Muscle layer of colon (tissue), 2 donors: ENCODE results near the gene LRMDA.

Experiments
- H3K27ac ChIP-seq: one replicate; pipeline ENCODE4 v1.7.0; 2013; ENCODE audit warnings: low read depth, mild to moderate bottlenecking, low read length, moderate library complexity
- H3K27me3 ChIP-seq, 2 donors: one replicate each; pipeline ENCODE4 v1.7.0; 2013; ENCODE audit warnings: low read length in 2 of 2, mild to moderate bottlenecking in 2 of 2; ENCODE audit not compliant: insufficient read depth in 2 of 2, control insufficient read depth in 1 of 2
- H3K36me3 ChIP-seq: one replicate; pipeline ENCODE4 v1.7.0; 2013; ENCODE audit warnings: mild to moderate bottlenecking, low read length; ENCODE audit not compliant: insufficient read depth
- H3K4me1 ChIP-seq: one replicate; pipeline ENCODE4 v1.7.0; 2013; ENCODE audit warnings: mild to moderate bottlenecking, low read length; ENCODE audit not compliant: insufficient read depth
- H3K4me3 ChIP-seq, 2 donors: one replicate each; pipeline ENCODE4 v1.7.0; 2013; ENCODE audit warnings: low read length in 2 of 2, low read depth in 1 of 2, mild to moderate bottlenecking in 1 of 2, moderate library complexity in 1 of 2
- H3K9ac ChIP-seq: one replicate; pipeline ENCODE4 v1.7.0; 2013; ENCODE audit warnings: low read length
- H3K9me3 ChIP-seq: one replicate; pipeline ENCODE4 v1.7.0; 2013; ENCODE audit warnings: mild to moderate bottlenecking, low read length
- donor health status: abdominal sarcoma.
- donor health status: Adenocarcinoma of cecum.

Gene LRMDA

GRCh38 chr10:75430000-75430763 is 1.2 kb upstream of the LRMDA start:
- Histone ChIP-seq H3K9ac (no peak overlapping the region), H3K27ac (no peak overlapping the region), H3K9me3 (no peaks in the 10 kb centered on the region), H3K4me1 (peaks cover 30% of the 10 kb centered on the region), H3K4me3 (no peak overlapping the region), H3K36me3 (no peaks in the 10 kb centered on the region), H3K27me3 (no peaks in the 10 kb centered on the region)

GRCh38 chr10:75432176-75432575 is 752 bp downstream of the LRMDA start:
- no peak overlapping the region for H3K9ac ChIP-seq
- H3K9me3 ChIP-seq: no peaks in the 10 kb centered on the region
- peak overlapping the region in 1 of 2 donors; percentile 77 for H3K4me3 ChIP-seq
- H3K36me3 ChIP-seq: no peaks in the 10 kb centered on the region
- no peak overlapping the region for H3K27ac ChIP-seq
- peaks cover 30% of the 10 kb centered on the region for H3K4me1 ChIP-seq
- no peaks in the 10 kb centered on the region for H3K27me3 ChIP-seq

GRCh38 chr10:75432763-75433162 is 1.3 kb downstream of the LRMDA start:
- H3K9me3 ChIP-seq: no peaks in the 10 kb centered on the region
- H3K4me1 ChIP-seq: peaks cover 28% of the 10 kb centered on the region

GRCh38 chr10:75433216-75433615 is 1.8 kb downstream of the LRMDA start:
- no peak overlapping the region for H3K27ac ChIP-seq
- no peaks in the 10 kb centered on the region for H3K27me3 ChIP-seq
- H3K36me3 ChIP-seq: no peaks in the 10 kb centered on the region
- no peaks in the 10 kb centered on the region for H3K9me3 ChIP-seq
- H3K4me1 ChIP-seq: peaks cover 23% of the 10 kb centered on the region
- no peak overlapping the region for H3K9ac ChIP-seq
- no peak overlapping the region for H3K4me3 ChIP-seq

More at GRCh38 chr10:75432763-75433162, 1.3 kb downstream of the LRMDA start:
- Histone ChIP-seq H3K27me3 (no peaks in the 10 kb centered on the region), H3K9ac (no peak overlapping the region), H3K4me3 (no peak overlapping the region), H3K36me3 (no peaks in the 10 kb centered on the region), H3K27ac (no peak overlapping the region)

- Histone ChIP-seq H3K27me3 (no peaks in the 10 kb centered on the region), H3K27ac (no peak overlapping the region), H3K4me1 (peaks cover 16% of the 10 kb centered on the region)
These were observed 2.9 kb downstream of the LRMDA start for GRCh38 chr10:75434291-75434690.

GRCh38 chr10:75435291-75435690 is 3.9 kb downstream of the LRMDA start:
- H3K27ac ChIP-seq: no peak overlapping the region
- no peaks in the 10 kb centered on the region for H3K36me3 ChIP-seq
- H3K9ac ChIP-seq: no peak overlapping the region
- H3K4me3 ChIP-seq: no peak overlapping the region
- no peaks in the 10 kb centered on the region for H3K9me3 ChIP-seq
- no peaks in the 10 kb centered on the region for H3K27me3 ChIP-seq
- H3K4me1 ChIP-seq: peaks cover 13% of the 10 kb centered on the region

More at GRCh38 chr10:75434291-75434690, 2.9 kb downstream of the LRMDA start:
- Histone ChIP-seq H3K9ac (no peak overlapping the region), H3K4me3 (no peak overlapping the region), H3K9me3 (no peaks in the 10 kb centered on the region), H3K36me3 (no peaks in the 10 kb centered on the region)

- H3K27me3 ChIP-seq: no peaks in the 10 kb centered on the region
- no peak overlapping the region for H3K9ac ChIP-seq
- no peaks in the 10 kb centered on the region for H3K9me3 ChIP-seq
- H3K4me1 ChIP-seq: peaks cover 10% of the 10 kb centered on the region
- no peak overlapping the region for H3K27ac ChIP-seq
- H3K36me3 ChIP-seq: no peaks in the 10 kb centered on the region
- no peak overlapping the region for H3K4me3 ChIP-seq
These were observed 5.5 kb downstream of the LRMDA start for GRCh38 chr10:75436896-75437295.

GRCh38 chr10:75437693-75438092 is 6.3 kb downstream of the LRMDA start:
- Histone ChIP-seq H3K4me1 (peaks cover 2% of the 10 kb centered on the region), H3K4me3 (no peak overlapping the region), H3K27me3 (no peaks in the 10 kb centered on the region), H3K9me3 (no peaks in the 10 kb centered on the region), H3K9ac (no peak overlapping the region), H3K27ac (no peak overlapping the region), H3K36me3 (no peaks in the 10 kb centered on the region)

GRCh38 chr10:75438275-75438674 is 6.9 kb downstream of the LRMDA start:
- Histone ChIP-seq H3K27me3 (no peaks in the 10 kb centered on the region), H3K4me1 (no peaks in the 10 kb centered on the region), H3K27ac (no peak overlapping the region), H3K9ac (no peak overlapping the region), H3K4me3 (no peak overlapping the region), H3K9me3 (no peaks in the 10 kb centered on the region), H3K36me3 (no peaks in the 10 kb centered on the region)

GRCh38 chr10:75439811-75440210 is 8.4 kb downstream of the LRMDA start:
- H3K9me3 ChIP-seq: no peaks in the 10 kb centered on the region
- H3K27me3 ChIP-seq: no peaks in the 10 kb centered on the region
- no peaks in the 10 kb centered on the region for H3K4me1 ChIP-seq
- H3K4me3 ChIP-seq: no peak overlapping the region
- no peaks in the 10 kb centered on the region for H3K36me3 ChIP-seq
- no peak overlapping the region for H3K9ac ChIP-seq
- H3K27ac ChIP-seq: no peak overlapping the region

- Histone ChIP-seq H3K9me3 (no peaks in the 10 kb centered on the region), H3K4me1 (no peaks in the 10 kb centered on the region), H3K4me3 (no peak overlapping the region), H3K27me3 (no peaks in the 10 kb centered on the region), H3K36me3 (no peaks in the 10 kb centered on the region), H3K27ac (no peak overlapping the region), H3K9ac (no peak overlapping the region)
These were observed 8.9 kb downstream of the LRMDA start for GRCh38 chr10:75440271-75440793.

GRCh38 chr10:75441196-75441595 is 9.8 kb downstream of the LRMDA start:
- H3K9ac ChIP-seq: no peak overlapping the region

More at GRCh38 chr10:75441196-75441595, 9.8 kb downstream of the LRMDA start:
- Histone ChIP-seq H3K4me3 (no peak overlapping the region), H3K4me1 (no peaks in the 10 kb centered on the region), H3K36me3 (no peaks in the 10 kb centered on the region), H3K9me3 (peaks cover under 1% of the 10 kb centered on the region), H3K27ac (no peak overlapping the region), H3K27me3 (no peaks in the 10 kb centered on the region)
